Effector memory CD4-positive, alpha-beta T cell (primary cell): ENCODE data around the gene KCNS3.

Experiments
- DNase-seq, 3 donors: peaks; one replicate each; pipeline ENCODE4 v3.0.0-alpha.2; 2020
- H3K27ac ChIP-seq: 2 replicates; pipeline ENCODE4 v1.7.0; 2013; ENCODE audit warnings: mild to moderate bottlenecking, low read length, moderate library complexity; ENCODE audit not compliant: insufficient read depth, poor library complexity, severe bottlenecking
- H3K27me3 ChIP-seq: replicated peaks from 2 replicates; pipeline ENCODE4 v1.7.0; 2013; ENCODE audit warnings: mild to moderate bottlenecking, low read length; ENCODE audit not compliant: insufficient read depth, control insufficient read depth, poor library complexity, severe bottlenecking
- H3K36me3 ChIP-seq: 2 replicates; pipeline ENCODE4 v1.7.0; 2013; ENCODE audit warnings: mild to moderate bottlenecking, low read length, moderate library complexity; ENCODE audit not compliant: control insufficient read depth, insufficient read depth
- H3K4me1 ChIP-seq: 2 replicates; pipeline ENCODE4 v1.7.0; 2013; ENCODE audit warnings: low read length, mild to moderate bottlenecking; ENCODE audit not compliant: control insufficient read depth, insufficient read depth, poor library complexity, severe bottlenecking
- H3K4me3 ChIP-seq: 2 replicates; pipeline ENCODE4 v1.7.0; 2013; ENCODE audit warnings: low read length, low read depth, mild to moderate bottlenecking; ENCODE audit not compliant: insufficient read depth, poor library complexity, severe bottlenecking
- H3K9me3 ChIP-seq: 2 replicates; pipeline ENCODE4 v1.7.0; 2013; ENCODE audit warnings: mild to moderate bottlenecking, low read length, moderate library complexity; ENCODE audit not compliant: control insufficient read depth

KCNS3 gene

GRCh38 chr2:17935242-17935885, 56.9 kb downstream of the KCNS3 start:
- Histone ChIP-seq H3K27ac (no peak overlapping the region), H3K4me3 (no peak overlapping the region), H3K36me3 (no peaks in the 10 kb centered on the region), H3K4me1 (no peaks in the 10 kb centered on the region), H3K9me3 (no peaks in the 10 kb centered on the region), H3K27me3 (no peaks in the 10 kb centered on the region)
- DNase-seq, result no peak

GRCh38 chr2:17936599-17936998, 58.1 kb downstream of the KCNS3 start:
- Histone ChIP-seq H3K27ac (no peak overlapping the region), H3K4me3 (no peak overlapping the region), H3K36me3 (no peaks in the 10 kb centered on the region), H3K4me1 (no peaks in the 10 kb centered on the region), H3K9me3 (peaks cover 5% of the 10 kb centered on the region), H3K27me3 (no peaks in the 10 kb centered on the region)
- no peak for DNase-seq

GRCh38 chr2:17940091-17940630, 61.7 kb downstream of the KCNS3 start:
- Histone ChIP-seq H3K27ac (no peak overlapping the region), H3K27me3 (no peaks in the 10 kb centered on the region), H3K4me1 (no peaks in the 10 kb centered on the region), H3K36me3 (no peaks in the 10 kb centered on the region), H3K4me3 (no peak overlapping the region), H3K9me3 (peaks cover 5% of the 10 kb centered on the region)
- no peak for DNase-seq

GRCh38 chr2:17943444-17943843, 65.0 kb downstream of the KCNS3 start:
- H3K4me3 ChIP-seq, result no peak overlapping the region
- no peaks in the 10 kb centered on the region for H3K27me3 ChIP-seq
- no peak for DNase-seq
- H3K4me1 ChIP-seq, result no peaks in the 10 kb centered on the region
- no peak overlapping the region for H3K27ac ChIP-seq
- H3K9me3 ChIP-seq, result peaks cover 5% of the 10 kb centered on the region
- no peaks in the 10 kb centered on the region for H3K36me3 ChIP-seq

- no peak overlapping the region for H3K4me3 ChIP-seq
- H3K27me3 ChIP-seq, result no peaks in the 10 kb centered on the region
- no peaks in the 10 kb centered on the region for H3K9me3 ChIP-seq
- no peaks in the 10 kb centered on the region for H3K4me1 ChIP-seq
- no peaks in the 10 kb centered on the region for H3K36me3 ChIP-seq
- H3K27ac ChIP-seq, result no peak overlapping the region
- no peak for DNase-seq
These were observed 68.6 kb downstream of the KCNS3 start for GRCh38 chr2:17947113-17947512.

GRCh38 chr2:17950006-17950405, 71.5 kb downstream of the KCNS3 start:
- H3K36me3 ChIP-seq, result no peaks in the 10 kb centered on the region
- no peaks in the 10 kb centered on the region for H3K27me3 ChIP-seq
- H3K4me1 ChIP-seq, result no peaks in the 10 kb centered on the region
- no peak for DNase-seq
- H3K9me3 ChIP-seq, result no peaks in the 10 kb centered on the region
- no peak overlapping the region for H3K4me3 ChIP-seq
- no peak overlapping the region for H3K27ac ChIP-seq

GRCh38 chr2:17951563-17951962, 73.1 kb downstream of the KCNS3 start:
- Histone ChIP-seq H3K4me3 (no peak overlapping the region), H3K9me3 (no peaks in the 10 kb centered on the region), H3K27ac (no peak overlapping the region), H3K36me3 (no peaks in the 10 kb centered on the region), H3K4me1 (no peaks in the 10 kb centered on the region), H3K27me3 (no peaks in the 10 kb centered on the region)
- DNase-seq, result no peak

- Histone ChIP-seq H3K9me3 (no peaks in the 10 kb centered on the region), H3K36me3 (no peaks in the 10 kb centered on the region), H3K27me3 (no peaks in the 10 kb centered on the region), H3K27ac (no peak overlapping the region), H3K4me1 (no peaks in the 10 kb centered on the region), H3K4me3 (no peak overlapping the region)
- DNase-seq, result no peak
These were observed 80.1 kb downstream of the KCNS3 start for GRCh38 chr2:17958466-17959092.

- H3K36me3 ChIP-seq, result no peaks in the 10 kb centered on the region
- H3K4me3 ChIP-seq, result no peak overlapping the region
- H3K27me3 ChIP-seq, result no peaks in the 10 kb centered on the region
- H3K4me1 ChIP-seq, result no peaks in the 10 kb centered on the region
- DNase-seq, result no peak
- H3K9me3 ChIP-seq, result no peaks in the 10 kb centered on the region
- H3K27ac ChIP-seq, result no peak overlapping the region
These were observed 80.9 kb downstream of the KCNS3 start for GRCh38 chr2:17959356-17959755.

GRCh38 chr2:17959833-17960232, 81.4 kb downstream of the KCNS3 start:
- no peaks in the 10 kb centered on the region for H3K9me3 ChIP-seq
- H3K27ac ChIP-seq, result no peak overlapping the region
- H3K27me3 ChIP-seq, result no peaks in the 10 kb centered on the region
- DNase-seq, result no peak
- no peak overlapping the region for H3K4me3 ChIP-seq
- H3K36me3 ChIP-seq, result no peaks in the 10 kb centered on the region
- no peaks in the 10 kb centered on the region for H3K4me1 ChIP-seq
